ACC112 (cell line): ENCODE measurements around the gene ANKRD33B.
"Not testable (repeated sequence)": the region's sequence is repeated elsewhere in the genome, so short reads cannot be mapped to it uniquely, and the experiment has no call there.

Experiments used
- H2AFZ ChIP-seq: fragments of 200-600 bp; sonication (generic); one replicate; pipeline ENCODE4 v1.6.0; 2017; ENCODE audit warnings: antibody characterized with exemption, low read length; ENCODE audit not compliant: unreplicated experiment
- H3K27ac ChIP-seq: fragments of 200-600 bp; sonication (generic); 2 replicates; pipeline ENCODE4 v1.5.1; 2014; ENCODE audit warnings: low read depth, mild to moderate bottlenecking, antibody characterized with exemption, low read length, moderate library complexity
- H3K27me3 ChIP-seq: fragments of 200-600 bp; sonication (generic); 2 replicates; pipeline ENCODE4 v1.6.1; 2014; ENCODE audit warnings: mild to moderate bottlenecking, antibody characterized with exemption, low read length, moderate library complexity, mixed read lengths; ENCODE audit not compliant: insufficient read depth
- H3K36me3 ChIP-seq: fragments of 200-600 bp; sonication (generic); 2 replicates; pipeline ENCODE4 v1.6.1; 2016; ENCODE audit warnings: mild to moderate bottlenecking, antibody characterized with exemption, low read length, moderate library complexity, mixed read lengths; ENCODE audit not compliant: insufficient read depth
- H3K4me1 ChIP-seq: fragments of 200-600 bp; sonication (generic); one replicate; pipeline ENCODE4 v1.6.1; 2016; ENCODE audit warnings: low read length, mixed read lengths; ENCODE audit not compliant: insufficient read depth, unreplicated experiment, control insufficient read depth
- H3K4me3 ChIP-seq: fragments of 200-600 bp; sonication (generic); 2 replicates; pipeline ENCODE4 v1.5.1; 2014; ENCODE audit warnings: mild to moderate bottlenecking, low read depth, low read length
- H3K79me2 ChIP-seq: fragments of 200-600 bp; sonication (generic); one replicate; pipeline ENCODE4 v1.6.0; 2016; ENCODE audit warnings: low read length; ENCODE audit not compliant: control insufficient read depth, unreplicated experiment, insufficient read depth

Gene ANKRD33B

GRCh38 chr5:10573487-10574145 lies 9.7 kb downstream of the ANKRD33B start:
- H3K79me2 ChIP-seq = no peaks in the 10 kb centered on the region

DNA sequence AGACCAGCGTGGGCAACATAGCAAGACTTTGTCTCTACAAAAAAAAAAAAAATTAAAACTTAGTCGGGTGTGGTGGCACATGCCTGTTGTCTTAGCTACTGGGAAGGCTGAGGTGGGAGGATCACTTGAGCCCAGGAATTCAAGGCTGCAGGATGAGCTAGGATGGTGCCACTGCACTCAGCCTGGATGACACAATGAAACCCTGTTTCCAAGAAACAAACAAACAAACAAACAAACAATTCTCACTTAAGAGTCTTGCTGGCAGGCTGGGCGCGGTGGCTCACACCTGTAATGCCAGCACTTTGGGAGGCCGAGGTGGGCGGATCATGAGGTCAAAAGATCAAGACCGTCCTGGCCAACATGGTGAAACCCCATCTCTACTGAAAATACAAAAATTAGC lies 11.0 kb downstream of the ANKRD33B start:
- not testable (repeated sequence) for H3K36me3 ChIP-seq, H3K27me3 ChIP-seq, H3K4me3 ChIP-seq, H3K79me2 ChIP-seq, H2AFZ ChIP-seq, H3K27ac ChIP-seq
- H3K4me1 ChIP-seq = peaks cover 11% of the 10 kb centered on the region

More at GRCh38 chr5:10573487-10574145, 9.7 kb downstream of the ANKRD33B start:
- H3K27ac ChIP-seq = no peak overlapping the region
- no peaks in the 10 kb centered on the region for H3K36me3 ChIP-seq
- no peaks in the 10 kb centered on the region for H3K27me3 ChIP-seq
- H3K4me1 ChIP-seq = peaks cover 11% of the 10 kb centered on the region
- no peak overlapping the region for H2AFZ ChIP-seq
- no peak overlapping the region for H3K4me3 ChIP-seq

DNA sequence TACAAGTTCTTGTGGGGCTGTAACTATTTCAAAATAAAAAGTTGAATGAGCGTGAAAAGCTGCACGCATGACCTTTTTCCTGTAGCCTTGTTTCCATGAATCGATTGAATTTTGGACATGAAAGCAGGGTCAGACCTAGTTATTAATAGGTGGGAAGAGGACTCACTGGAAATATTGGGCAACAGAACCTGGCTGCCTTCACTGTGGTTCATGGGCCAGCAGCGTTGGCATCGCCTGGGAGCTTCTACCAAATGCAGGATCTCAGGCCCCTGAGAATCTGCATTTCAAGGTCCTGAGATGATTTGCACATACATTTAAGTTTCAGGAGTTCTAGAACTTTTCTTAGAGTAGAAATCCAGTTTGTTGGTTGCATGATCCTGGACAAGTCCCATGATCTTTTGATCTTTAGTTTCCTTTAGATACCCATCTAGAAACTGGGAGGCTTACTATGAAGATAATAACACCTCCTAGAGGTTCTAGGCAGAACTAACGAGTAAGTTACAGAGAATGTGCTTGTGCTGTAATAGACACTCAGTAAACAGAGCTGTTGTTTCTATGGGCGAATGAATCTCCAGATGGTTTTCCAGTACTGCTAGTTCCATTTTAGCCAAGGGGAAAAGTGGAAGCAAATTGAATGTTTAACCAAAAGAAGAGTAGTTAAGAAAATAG lies 12.4 kb downstream of the ANKRD33B start:
- H3K27me3 ChIP-seq = no peaks in the 10 kb centered on the region
- no peaks in the 10 kb centered on the region for H3K36me3 ChIP-seq
- no peak overlapping the region for H2AFZ ChIP-seq
- H3K27ac ChIP-seq = no peak overlapping the region
- no peak overlapping the region for H3K4me3 ChIP-seq
- H3K4me1 ChIP-seq = peaks cover 11% of the 10 kb centered on the region
- no peaks in the 10 kb centered on the region for H3K79me2 ChIP-seq

DNA sequence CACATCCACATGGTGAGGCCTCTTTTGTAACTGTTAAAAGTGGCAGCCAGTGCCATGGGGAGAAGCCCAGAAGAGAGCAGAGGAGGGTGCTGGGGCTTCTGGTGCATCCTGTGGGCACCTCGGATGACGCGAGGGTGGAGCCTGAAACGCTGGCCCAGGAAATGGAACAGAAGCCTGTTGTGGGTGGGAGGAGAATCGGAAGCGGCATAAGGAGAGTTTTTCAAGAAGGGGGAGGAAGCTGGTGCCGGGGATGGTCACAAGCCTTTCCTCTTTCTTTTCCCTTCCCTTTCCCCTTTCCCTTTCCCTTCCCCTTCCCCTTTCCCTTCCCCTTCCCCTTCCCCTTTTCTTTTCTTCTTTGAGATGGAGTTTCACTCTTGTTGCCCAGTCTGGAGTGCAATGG lies 12.9 kb downstream of the ANKRD33B start:
- no peaks in the 10 kb centered on the region for H3K79me2 ChIP-seq
- no peak overlapping the region for H2AFZ ChIP-seq
- H3K36me3 ChIP-seq = no peaks in the 10 kb centered on the region
- no peak overlapping the region for H3K27ac ChIP-seq
- H3K4me3 ChIP-seq = no peak overlapping the region
- no peaks in the 10 kb centered on the region for H3K27me3 ChIP-seq
- peaks cover 11% of the 10 kb centered on the region for H3K4me1 ChIP-seq

- Histone ChIP-seq H2AFZ (no peak overlapping the region), H3K27ac (no peak overlapping the region), H3K4me1 (peaks cover 11% of the 10 kb centered on the region), H3K36me3 (no peaks in the 10 kb centered on the region), H3K4me3 (no peak overlapping the region), H3K79me2 (no peaks in the 10 kb centered on the region), H3K27me3 (no peaks in the 10 kb centered on the region)
Observed at GRCh38 chr5:10577371-10578292, 13.8 kb downstream of the ANKRD33B start.

GRCh38 chr5:10578293-10578665 lies 14.4 kb downstream of the ANKRD33B start:
- H3K27ac ChIP-seq = no peak overlapping the region
- H2AFZ ChIP-seq = no peak overlapping the region
- no peak overlapping the region for H3K4me3 ChIP-seq
- no peaks in the 10 kb centered on the region for H3K27me3 ChIP-seq
- peaks cover 11% of the 10 kb centered on the region for H3K4me1 ChIP-seq
- H3K36me3 ChIP-seq = no peaks in the 10 kb centered on the region
- no peaks in the 10 kb centered on the region for H3K79me2 ChIP-seq

- H3K27ac ChIP-seq = no peak overlapping the region
- peaks cover 11% of the 10 kb centered on the region for H3K4me1 ChIP-seq
- H3K36me3 ChIP-seq = no peaks in the 10 kb centered on the region
- H3K27me3 ChIP-seq = no peaks in the 10 kb centered on the region
- no peak overlapping the region for H2AFZ ChIP-seq
- no peaks in the 10 kb centered on the region for H3K79me2 ChIP-seq
- H3K4me3 ChIP-seq = no peak overlapping the region
Observed at GRCh38 chr5:10578869-10579268, 15.0 kb downstream of the ANKRD33B start.

DNA sequence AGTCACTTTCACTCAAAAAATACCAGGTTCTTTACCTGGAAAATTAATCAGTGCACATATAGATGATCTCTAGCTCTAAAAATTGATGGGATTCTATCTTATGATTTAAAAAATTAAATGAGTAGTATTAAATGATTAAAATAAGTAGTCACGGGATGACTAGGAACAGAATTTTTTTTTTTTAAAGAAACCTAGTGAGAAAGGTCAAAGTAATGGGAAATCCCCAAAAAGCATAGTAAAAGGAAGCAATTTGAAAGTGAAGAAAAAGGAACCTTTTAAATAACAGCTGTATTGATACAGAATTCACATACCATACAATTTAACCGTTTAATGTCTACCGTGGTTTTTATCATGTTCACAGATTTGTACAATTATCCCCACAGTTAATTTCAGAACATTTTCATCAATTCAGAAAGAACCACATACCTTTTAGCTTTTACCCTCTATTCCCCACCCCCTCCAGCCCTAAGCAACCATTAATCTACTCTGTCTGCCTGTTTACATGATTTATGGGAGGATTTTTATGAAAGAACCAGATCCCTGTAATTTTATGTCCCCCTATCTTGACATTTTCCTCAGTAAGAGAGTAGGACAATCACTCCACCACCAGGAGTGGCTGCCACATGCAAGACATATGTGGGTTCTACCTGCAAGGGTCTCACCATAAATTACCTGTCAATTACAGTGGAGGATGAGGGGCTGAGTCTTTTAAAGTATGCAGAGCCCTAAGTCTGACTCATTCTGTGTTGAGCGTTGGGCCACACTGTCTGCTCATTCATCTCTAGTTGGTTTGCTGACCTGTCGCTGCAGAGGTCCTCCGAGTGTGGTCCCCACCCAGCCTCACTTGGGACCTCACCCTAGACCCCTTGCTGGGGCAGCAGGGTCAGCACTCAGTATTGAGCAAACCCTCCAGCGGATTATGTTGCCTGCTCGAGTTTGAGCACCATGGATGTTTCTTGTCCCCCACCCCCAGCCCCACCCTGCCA lies 16.0 kb downstream of the ANKRD33B start:
- Histone ChIP-seq H3K27ac (no peak overlapping the region), H3K79me2 (no peaks in the 10 kb centered on the region), H3K4me3 (no peak overlapping the region), H3K4me1 (peaks cover 11% of the 10 kb centered on the region), H2AFZ (no peak overlapping the region), H3K36me3 (no peaks in the 10 kb centered on the region), H3K27me3 (no peaks in the 10 kb centered on the region)

DNA sequence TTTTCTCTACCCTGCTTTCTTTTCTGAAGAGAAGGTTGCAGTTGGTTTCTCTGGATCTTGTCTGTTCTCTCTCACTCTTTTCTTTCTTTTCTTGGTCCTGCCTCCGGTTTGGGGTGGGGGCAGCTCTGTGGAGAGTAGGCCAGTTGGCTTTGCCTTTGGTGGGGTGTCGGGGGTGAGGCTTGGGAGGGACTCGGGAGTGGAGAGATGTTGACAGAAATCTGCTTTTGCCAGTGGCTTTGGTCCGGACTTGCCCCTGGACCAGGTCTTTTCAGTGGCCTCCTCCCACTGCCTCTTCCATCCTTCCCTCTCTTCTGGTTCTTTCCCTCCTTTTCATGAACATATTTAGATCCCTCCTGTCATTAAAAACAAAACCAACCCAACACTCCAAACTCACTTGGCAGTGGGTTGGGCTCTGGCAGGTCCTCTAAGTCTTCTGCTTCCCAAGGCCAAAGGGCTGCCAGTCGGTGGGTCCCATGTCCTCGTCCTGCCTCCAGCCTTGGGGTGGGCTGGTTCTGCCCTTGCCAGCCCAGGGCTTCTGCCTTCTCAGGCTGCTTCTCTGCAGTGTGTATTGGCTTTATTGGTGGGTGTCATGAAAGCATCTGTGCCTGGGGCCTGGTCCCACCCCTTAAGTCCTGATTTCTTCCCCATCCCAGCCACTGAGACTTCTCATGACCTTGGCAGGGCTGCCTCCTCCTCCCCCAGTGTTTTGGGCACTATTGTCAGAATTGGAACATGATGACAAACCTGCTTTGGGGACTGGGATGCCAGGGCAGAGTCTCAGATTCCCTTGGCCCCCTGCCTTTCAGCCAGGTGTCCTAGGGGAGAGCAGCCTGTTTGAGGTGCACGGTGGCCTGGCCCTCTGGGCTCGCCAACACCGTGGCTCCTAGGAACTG lies 16.9 kb downstream of the ANKRD33B start:
- Histone ChIP-seq H3K36me3 (no peaks in the 10 kb centered on the region), H3K27me3 (no peaks in the 10 kb centered on the region), H3K27ac (no peak overlapping the region), H3K79me2 (no peaks in the 10 kb centered on the region), H2AFZ (no peak overlapping the region), H3K4me1 (peaks cover 11% of the 10 kb centered on the region), H3K4me3 (no peak overlapping the region)
